Measurements from ENCODE around the gene PRIMA1.
A peak's percentile ranks its signal among the peaks of the same experiment; 100 is the strongest.

Gene PRIMA1

DNA sequence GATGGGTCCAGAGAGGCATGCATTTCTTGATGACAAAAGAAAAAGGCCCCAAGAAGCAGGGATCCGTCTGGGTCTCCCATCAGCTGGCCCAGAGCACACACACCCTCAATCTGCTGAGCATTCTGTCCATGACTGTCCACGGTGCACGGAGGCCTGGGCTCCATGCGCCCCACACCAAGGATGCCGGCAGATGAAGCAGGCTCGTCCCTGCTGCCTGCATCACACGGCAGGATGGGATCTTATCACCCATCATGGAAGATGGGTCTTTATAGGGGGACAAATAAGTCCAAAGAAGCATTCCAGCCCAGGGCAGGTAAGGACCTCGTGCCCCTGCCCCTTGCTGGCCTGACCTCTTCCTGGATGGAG lies 59.7 kb downstream of the PRIMA1 start:
- DNase-seq: no peak

- DNase-seq: no peak
These were observed 60.2 kb downstream of the PRIMA1 start for GRCh38 chr14:93727917-93728650.

- no peak for DNase-seq
These were observed 61.1 kb downstream of the PRIMA1 start for GRCh38 chr14:93727039-93727740.

DNA sequence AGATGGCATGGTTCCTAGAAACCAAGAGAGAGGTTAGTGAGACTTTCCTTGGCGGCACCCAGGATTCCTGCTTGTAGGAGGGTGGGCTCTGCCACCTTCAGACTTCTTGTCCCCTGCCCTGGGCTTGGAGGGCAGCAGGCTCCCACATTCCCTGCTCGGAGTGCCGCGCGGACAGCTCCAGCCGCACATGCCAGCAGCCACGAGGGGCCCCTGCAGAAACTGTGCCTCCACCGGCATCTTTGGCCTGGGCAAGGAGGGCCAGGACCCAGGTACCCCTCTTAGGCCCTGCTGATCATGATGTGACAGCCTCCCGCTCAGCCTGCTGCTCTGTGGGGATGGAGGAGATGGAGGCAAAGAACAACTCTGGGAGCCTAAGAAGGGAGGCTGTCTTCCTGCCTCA lies 62.3 kb downstream of the PRIMA1 start:
- DNase-seq: no peak

GRCh38 chr14:93725002-93725582 lies 63.2 kb downstream of the PRIMA1 start:
- no peak for DNase-seq

DNA sequence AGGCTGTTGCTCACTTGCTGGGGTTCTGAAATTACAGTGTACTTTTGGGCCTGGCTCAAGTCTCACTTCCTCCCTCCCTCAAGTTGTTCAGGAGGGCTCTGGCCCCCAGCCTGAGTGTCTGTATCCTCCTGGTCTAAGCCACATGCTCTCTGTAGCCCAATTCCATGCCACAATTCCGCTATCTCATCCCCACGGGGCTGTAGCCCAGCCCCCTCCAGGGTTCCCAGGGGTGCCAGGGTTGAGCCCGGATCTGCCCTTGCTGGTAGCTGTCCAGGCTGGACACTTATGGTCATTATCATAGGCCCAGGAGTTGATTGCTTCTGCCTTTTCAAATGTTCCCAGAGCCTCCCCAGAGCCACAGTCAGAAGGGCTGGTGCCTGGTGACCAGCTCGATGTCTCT lies 65.3 kb downstream of the PRIMA1 start:
- DNase-seq: no peak

- DNase-seq: no peak
These were observed 67.3 kb downstream of the PRIMA1 start for GRCh38 chr14:93720981-93721483.

DNA sequence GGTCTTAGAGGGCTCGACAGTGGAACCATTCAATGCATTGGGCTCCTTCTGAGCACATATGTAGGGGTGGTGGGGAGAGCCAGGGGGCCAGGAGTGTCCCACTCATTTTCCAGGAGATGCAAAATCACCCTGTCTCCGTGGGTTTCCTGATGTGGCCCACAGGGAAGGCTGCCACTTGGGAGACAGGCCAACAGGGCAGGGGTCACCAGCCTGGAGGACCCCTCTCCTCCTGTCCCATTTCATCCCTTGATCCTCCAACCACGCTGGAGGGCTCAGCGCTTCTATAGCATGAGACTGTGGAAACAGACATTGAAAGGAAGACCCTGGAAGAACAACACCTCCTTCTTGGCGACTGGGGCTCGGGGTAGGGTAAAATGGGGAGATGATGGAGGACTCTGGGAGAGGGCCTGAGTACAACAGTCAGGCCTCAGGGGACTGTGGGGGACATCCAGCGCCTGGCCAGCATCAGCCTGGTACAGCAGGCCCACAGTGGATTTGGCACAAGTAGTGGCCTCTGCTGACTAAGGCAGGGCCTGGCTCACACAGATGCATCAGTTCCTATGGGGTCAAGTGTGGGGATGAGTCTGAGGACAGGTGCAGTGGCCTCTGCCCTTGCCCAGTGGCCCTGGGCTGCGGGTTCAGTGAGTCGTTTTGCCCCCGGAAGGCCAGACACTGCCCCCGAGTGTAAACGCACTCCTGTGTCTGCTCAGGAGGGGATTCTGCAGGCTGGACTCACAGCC lies 68.0 kb downstream of the PRIMA1 start:
- no peak for DNase-seq

DNA sequence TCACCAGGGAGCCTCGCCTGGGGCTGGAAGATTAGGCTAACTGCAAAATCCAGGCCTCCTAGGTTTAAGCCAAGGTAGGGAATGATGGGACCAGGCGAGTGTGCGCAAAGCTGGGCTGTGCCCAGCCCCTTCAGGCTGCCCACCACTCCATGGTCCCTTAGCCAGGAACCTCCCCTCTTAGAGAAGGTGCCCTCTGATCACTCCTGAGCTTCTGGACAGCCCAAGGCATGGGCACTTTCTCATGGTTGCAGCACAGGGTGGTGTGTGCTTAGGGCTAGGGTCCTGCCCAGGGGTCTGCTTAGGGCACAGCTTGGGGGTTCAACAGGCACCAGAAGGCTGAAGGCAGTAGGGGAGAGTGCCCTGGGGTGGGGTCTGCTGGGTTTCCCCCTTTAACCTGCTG lies 69.0 kb downstream of the PRIMA1 start:
- DNase-seq: no peak

- DNase-seq: no peak
These were observed 70.5 kb downstream of the PRIMA1 start for GRCh38 chr14:93717668-93718320.

- DNase-seq: no peak
These were observed 71.3 kb downstream of the PRIMA1 start for GRCh38 chr14:93716746-93717667.

DNA sequence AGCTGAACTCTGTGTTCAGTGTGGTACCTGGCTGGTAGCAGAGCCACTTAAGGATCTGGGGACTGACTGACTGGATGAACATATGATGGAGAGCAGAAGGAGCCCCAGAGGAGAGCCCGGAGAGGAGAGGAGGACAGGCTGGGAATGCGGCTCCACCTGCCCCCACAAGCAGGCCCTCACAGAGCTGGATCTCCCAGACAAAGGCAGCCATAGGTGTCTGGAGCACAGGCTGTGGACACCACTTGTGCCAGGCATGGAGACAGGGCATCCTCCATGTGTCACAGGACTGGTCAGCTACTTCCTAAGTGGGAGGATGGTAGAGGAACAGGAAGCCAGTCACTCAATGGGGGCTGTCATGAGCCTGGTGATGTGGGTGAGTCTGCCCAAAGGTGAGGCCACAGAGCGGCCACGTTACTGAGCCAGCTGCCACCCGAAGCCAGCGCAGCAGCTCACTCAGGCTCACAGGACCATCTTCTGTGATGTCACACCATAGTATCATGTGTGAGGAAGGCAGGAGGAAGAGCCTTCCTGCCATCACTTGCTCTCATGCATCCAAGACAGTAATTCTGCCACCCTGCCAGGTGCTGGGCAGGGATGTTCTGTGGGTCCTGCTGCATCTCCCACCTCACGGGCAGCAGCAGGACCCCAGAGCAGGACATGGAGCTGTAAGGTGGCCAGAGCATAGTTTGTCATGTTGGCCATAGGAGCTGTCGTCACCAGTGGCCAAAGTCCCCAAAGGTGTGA lies 72.1 kb downstream of the PRIMA1 start:
- DNase-seq: peak; percentile 15 to 23 (median 22)

- no peak for DNase-seq
These were observed 72.9 kb downstream of the PRIMA1 start for GRCh38 chr14:93715279-93715927.

DNA sequence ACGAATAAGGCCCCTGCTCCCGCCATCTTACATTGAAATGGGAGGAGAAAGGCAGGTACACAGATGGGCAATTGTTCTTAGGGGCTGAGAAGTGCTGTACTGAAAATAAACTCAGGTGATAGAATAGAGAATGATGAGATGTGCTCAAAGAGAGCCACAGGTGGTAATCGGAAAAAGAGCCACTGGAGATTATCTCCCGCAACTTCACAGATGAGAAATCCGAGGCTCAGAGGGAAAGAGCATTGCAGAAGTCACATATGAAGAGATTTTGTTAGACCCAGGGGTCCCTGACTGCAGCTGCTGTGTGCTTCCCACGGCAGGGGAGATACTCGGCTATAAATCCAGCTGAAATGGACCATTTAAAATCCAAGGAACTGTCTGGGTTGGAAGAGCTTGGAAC lies 73.7 kb downstream of the PRIMA1 start:
- no peak for DNase-seq

- no peak for DNase-seq
These were observed 74.4 kb downstream of the PRIMA1 start for GRCh38 chr14:93713726-93714405.

GRCh38 chr14:93712838-93713724 lies 75.2 kb downstream of the PRIMA1 start:
- peak in 2 of 3 donors; percentile 5 to 7 for DNase-seq

GRCh38 chr14:93712079-93712837 lies 76.0 kb downstream of the PRIMA1 start:
- DNase-seq: no peak

- DNase-seq: peak; percentile 31 to 45 (median 42)
These were observed 79.0 kb downstream of the PRIMA1 start for GRCh38 chr14:93709249-93709648.

Data from suppressor macrophage treated with lipopolysaccharide for 1 hour (primary cell).